BJ (cell line): Measurements from ENCODE around the gene PAFAH1B1. TPM values are rescaled to one million over a fixed set of nuclear protein-coding genes. Genes with fewer than 3 reads are reported as not detected.
"Not testable (repeated sequence)": the region's sequence is repeated elsewhere in the genome, so short reads cannot be mapped to it uniquely, and the experiment has no call there.

Experiments
- CTCF ChIA-PET: fragments of 350-600 bp; formaldehyde crosslinking; extraction: SDS; loops from one replicate; lab custom pipeline; 2021; ENCODE audit warnings: antibody characterized with exemption, inconsistent platforms; lab: Yijun Ruan, JAX
- POLR2A ChIA-PET: fragments of 300-600 bp; sonication (Branson Sonifier 250); formaldehyde crosslinking; extraction: SDS; loops from one replicate; lab custom pipeline; 2021; ENCODE audit warnings: antibody characterized with exemption; lab: Charles Lee
- DNase-seq: peaks from one replicate; pipeline ENCODE4 v3.0.0-alpha.2; 2011; ENCODE audit warnings: low read depth
- H3K27me3 ChIP-seq: 2 replicates; pipeline ENCODE4 v1.6.0; 2011; ENCODE audit warnings: low read length; ENCODE audit not compliant: control insufficient read depth, insufficient read depth
- H3K36me3 ChIP-seq: 2 replicates; pipeline ENCODE4 v1.5.1; 2011; ENCODE audit warnings: low read length; ENCODE audit not compliant: control insufficient read depth, insufficient read depth
- H3K4me3 ChIP-seq: 2 replicates; pipeline ENCODE4 v1.5.1; 2011; ENCODE audit warnings: low read depth, mild to moderate bottlenecking, control low read depth, low read length
- CTCF ChIP-seq: IDR thresholded peaks from 2 replicates; pipeline ENCODE4 v1.5.1; 2011; ENCODE audit warnings: low read depth, mild to moderate bottlenecking, control low read depth, inconsistent platforms, low read length, moderate library complexity; ENCODE audit not compliant: insufficient read depth
- polyA plus RNA-seq: library from polyadenylated mRNA; depleted of rRNA; stranded (reverse); fragments of >200 nt; gene quantifications from 2 replicates; pipeline ENCODE4 v1.2.3, GENCODE V29; 2011

The PAFAH1B1 gene
- polyA plus RNA-seq, 1 experiment: 66.2 TPM

GRCh38 chr17:2636169-2636930 lies 42.9 kb downstream of the PAFAH1B1 start:
- POLR2A ChIA-PET: interaction anchor here (0.6 kb wide), 1 partner anchor 26 kb away, joined by 20 read pairs; no protein-coding TSS in a partner anchor

GRCh38 chr17:2637422-2637821 lies 44.0 kb downstream of the PAFAH1B1 start:
- no peak for DNase-seq
- H3K27me3 ChIP-seq: no peaks in the 10 kb centered on the region
- no peak for TF ChIP-seq CTCF
- H3K36me3 ChIP-seq: no peaks in the 10 kb centered on the region; the same call in none of the 2 replicates
- no peak overlapping the region for H3K4me3 ChIP-seq
- CTCF ChIA-PET: no interaction called here
- POLR2A ChIA-PET: no interaction called here

More at GRCh38 chr17:2636169-2636930, 42.9 kb downstream of the PAFAH1B1 start:
- Histone ChIP-seq H3K36me3 (no peaks in the 10 kb centered on the region; the same call in none of the 2 replicates), H3K4me3 (no peak overlapping the region), H3K27me3 (no peaks in the 10 kb centered on the region)
- TF ChIP-seq CTCF: no peak
- CTCF ChIA-PET: no interaction called here
- DNase-seq: no peak

- ChIA-PET POLR2A (no interaction called here), CTCF (no interaction called here)
- Histone ChIP-seq H3K4me3 (no peak overlapping the region), H3K36me3 (peaks cover 3% of the 10 kb centered on the region; the same call in 1 of the 2 replicates), H3K27me3 (no peaks in the 10 kb centered on the region)
- no peak for DNase-seq
- no peak for TF ChIP-seq CTCF
These were observed 51.5 kb downstream of the PAFAH1B1 start for GRCh38 chr17:2644971-2645370.

GRCh38 chr17:2647957-2648356 lies 54.5 kb downstream of the PAFAH1B1 start:
- no peak for TF ChIP-seq CTCF
- H3K36me3 ChIP-seq: peaks cover 3% of the 10 kb centered on the region; the same call in 1 of the 2 replicates
- H3K4me3 ChIP-seq: no peak overlapping the region
- no peak for DNase-seq
- ChIA-PET POLR2A (no interaction called here), CTCF (no interaction called here)
- H3K27me3 ChIP-seq: no peaks in the 10 kb centered on the region

- no peak for DNase-seq
- no peaks in the 10 kb centered on the region; the same call in 1 of the 2 replicates for H3K36me3 ChIP-seq
- H3K27me3 ChIP-seq: no peaks in the 10 kb centered on the region
- no peak for TF ChIP-seq CTCF
- POLR2A ChIA-PET: no interaction called here
- H3K4me3 ChIP-seq: no peak overlapping the region
- CTCF ChIA-PET: no interaction called here
These were observed 55.7 kb downstream of the PAFAH1B1 start for GRCh38 chr17:2649191-2649590.

- POLR2A ChIA-PET, H3K36me3 ChIP-seq: not testable (repeated sequence)
- CTCF ChIA-PET: interaction anchor here (1.0 kb wide), 1 partner anchor 11 kb away, joined by 3 read pairs; no protein-coding TSS in a partner anchor
These were observed 59.5 kb downstream of the PAFAH1B1 start for GRCh38 chr17:2652911-2653310.

More at GRCh38 chr17:2652911-2653310, 59.5 kb downstream of the PAFAH1B1 start:
- DNase-seq, H3K4me3 ChIP-seq, H3K27me3 ChIP-seq: not testable (repeated sequence)
